Endothelial cell of umbilical vein (primary cell): ENCODE data around the gene RUNX2. TPM values are rescaled to one million over a fixed set of nuclear protein-coding genes. Genes with fewer than 3 reads are reported as not detected.

Experiments
- BruUV-seq: library from RNA; stranded (reverse); fragments of 400-500 nt; replicated peaks from 2 replicates; lab custom pipeline; 2021; lab: Mats Ljungman, UMichigan
- CTCF ChIA-PET: fragments of 300-600, 350-600 bp; sonication (Branson Sonifier 250); formaldehyde crosslinking; loops from one replicate; lab custom pipeline; 2021; ENCODE audit warnings: antibody characterized with exemption, inconsistent platforms; lab: Charles Lee
- POLR2A ChIA-PET: fragments of 300-600, 350-600 bp; sonication (Branson Sonifier 250); formaldehyde crosslinking; loops from one replicate; lab custom pipeline; 2021; ENCODE audit warnings: antibody characterized with exemption, inconsistent platforms; lab: Charles Lee
- DNase-seq: peaks from one replicate; pipeline ENCODE4 v3.0.0-alpha.2; 2011; ENCODE audit warnings: low read depth, low spot score
- FAIRE-seq: peaks from 2 replicates; lab custom pipeline; 2011; peaks lifted over from hg19 to GRCh38; lab: Jason Lieb, UNC
- H2AFZ ChIP-seq: 2 replicates; pipeline ENCODE4 v1.6.0; 2012; ENCODE audit warnings: low read depth, low read length, control low read depth, inconsistent platforms
- H3K27ac ChIP-seq: 2 replicates; pipeline ENCODE4 v1.5.1; 2011; ENCODE audit warnings: low read depth, mild to moderate bottlenecking, control low read depth, low read length, moderate library complexity; ENCODE audit not compliant: insufficient read depth
- H3K27me3 ChIP-seq, 2 experiments: 2 replicates each; pipeline versions ENCODE4 v1.6.0 to v1.6.1; 2011; ENCODE audit warnings: low read length in 2 of 2, mixed read lengths in 1 of 2; ENCODE audit not compliant: control insufficient read depth in 2 of 2, insufficient read depth in 2 of 2
- H3K36me3 ChIP-seq, 2 experiments: 2 replicates in 1 of 2; 3 replicates in 1 of 2; pipeline ENCODE4 v1.5.1; 2011; ENCODE audit warnings: low read length in 2 of 2, mild to moderate bottlenecking in 1 of 2, moderate library complexity in 1 of 2; ENCODE audit not compliant: control insufficient read depth in 2 of 2, insufficient read depth in 2 of 2; ENCODE audit errors: extremely low read depth in 1 of 2
- H3K4me1 ChIP-seq: 3 replicates; pipeline ENCODE4 v1.5.1; 2011; ENCODE audit warnings: mild to moderate bottlenecking, low read length; ENCODE audit not compliant: control insufficient read depth, insufficient read depth; ENCODE audit errors: extremely low read depth
- H3K4me2 ChIP-seq: 2 replicates; pipeline ENCODE4 v1.6.1; 2011; ENCODE audit warnings: low read length, control low read depth, mixed read lengths; ENCODE audit not compliant: insufficient read depth
- H3K4me3 ChIP-seq, 3 experiments: fragments of 200-600 bp in 1 of 3; sonication (generic), shearing (Covaris generic) in 1 of 3; replicated peaks in 1 of 3; 2 replicates each; pipeline ENCODE4 v1.5.1; 2011 to 2016; ENCODE audit warnings: control low read depth in 3 of 3, low read length in 3 of 3, mild to moderate bottlenecking in 2 of 3, inconsistent platforms in 1 of 3, low read depth in 1 of 3, moderate library complexity in 1 of 3; ENCODE audit not compliant: insufficient read depth in 1 of 3
- H3K79me2 ChIP-seq: 2 replicates; pipeline ENCODE4 v1.6.0; 2012; ENCODE audit warnings: low read length, inconsistent platforms; ENCODE audit not compliant: control insufficient read depth, insufficient read depth
- H3K9ac ChIP-seq: replicated peaks from 2 replicates; pipeline ENCODE3; 2011; ENCODE audit warnings: low read length, control low read depth; ENCODE audit not compliant: insufficient read depth; ENCODE audit errors: extremely low read depth
- H3K9me1 ChIP-seq: replicated peaks from 3 replicates; pipeline ENCODE4 v1.6.0; 2011; ENCODE audit warnings: mild to moderate bottlenecking, low read length; ENCODE audit not compliant: control insufficient read depth, insufficient read depth; ENCODE audit errors: extremely low read depth
- H3K9me3 ChIP-seq: replicated peaks from 2 replicates; pipeline ENCODE4 v1.5.1; 2012; ENCODE audit warnings: low read length, inconsistent platforms; ENCODE audit not compliant: control insufficient read depth, insufficient read depth
- H4K20me1 ChIP-seq: replicated peaks from 2 replicates; pipeline ENCODE3; 2011; ENCODE audit warnings: mild to moderate bottlenecking, low read length; ENCODE audit not compliant: control insufficient read depth, insufficient read depth; ENCODE audit errors: extremely low read depth
- CTCF ChIP-seq, 2 donors: IDR thresholded peaks; 1 replicate in 1 of 2; 2 replicates in 1 of 2; pipeline ENCODE4 v1.5.1; 2011; ENCODE audit warnings: low read length in 2 of 2, mild to moderate bottlenecking in 2 of 2, moderate library complexity in 2 of 2, control low read depth in 1 of 2, inconsistent platforms in 1 of 2, low read depth in 1 of 2; ENCODE audit not compliant: insufficient read depth in 1 of 2; ENCODE audit errors: extremely low read depth in 1 of 2
- EZH2 ChIP-seq: IDR thresholded peaks from 2 replicates; pipeline ENCODE4 v1.6.1; 2012; ENCODE audit warnings: borderline replicate concordance, low read depth, mild to moderate bottlenecking, moderate library complexity, low read length, inconsistent platforms; ENCODE audit not compliant: severe bottlenecking
- FOS ChIP-seq: IDR thresholded peaks from 2 replicates; pipeline ENCODE4 v1.6.1; 2011; ENCODE audit warnings: mild to moderate bottlenecking, low read length, moderate library complexity, borderline replicate concordance; ENCODE audit not compliant: insufficient read depth
- GATA2 ChIP-seq: IDR thresholded peaks from 2 replicates; pipeline ENCODE4 v1.7.0; 2011; ENCODE audit warnings: low read depth, mild to moderate bottlenecking, moderate library complexity, mixed read lengths, low read length; ENCODE audit not compliant: insufficient read length, insufficient read depth
- JUN ChIP-seq: IDR thresholded peaks from 2 replicates; pipeline ENCODE4 v1.6.1; 2011; ENCODE audit warnings: borderline replicate concordance, low read depth; ENCODE audit not compliant: insufficient read length, insufficient read depth
- MAX ChIP-seq: IDR thresholded peaks from 2 replicates; pipeline ENCODE4 v1.6.1; 2011; ENCODE audit not compliant: insufficient read depth, insufficient read length
- MYC ChIP-seq: IDR thresholded peaks from one replicate; pipeline ENCODE4 v1.6.1; 2011; ENCODE audit warnings: mild to moderate bottlenecking, low read depth, low read length
- POLR2A ChIP-seq: IDR thresholded peaks from 2 replicates; pipeline ENCODE4 v1.6.1; 2012; ENCODE audit warnings: low read depth, mild to moderate bottlenecking, control low read depth, low read length
- POLR2AphosphoS5 ChIP-seq: IDR thresholded peaks from 2 replicates; pipeline ENCODE4 v1.6.1; 2012; ENCODE audit warnings: low read depth, mild to moderate bottlenecking, control low read depth, low read length, moderate library complexity; ENCODE audit not compliant: insufficient read depth
- dilution Hi-C: fragments of 300-500 bp; cut with MboI; formaldehyde crosslinking; loops from one replicate; pipeline ENCODE4 v1.15.0; 2019; ENCODE audit warnings: low sequenced_read_pairs; ENCODE audit not compliant: extremely low pct_ligation_motif_present
- intact Hi-C: fragments of 100-400 bp; cut with micrococcal nuclease; formaldehyde crosslinking; loops from one replicate; pipeline ENCODE4 v1.10.0; 2022
- polyA plus RNA-seq, 4 experiments: library from polyadenylated mRNA; depleted of rRNA in 3 of 4; stranded (reverse) in 3 of 4; unstranded in 1 of 4; fragments of >200 nt; gene quantifications; 2 replicates each; pipeline versions ENCODE4 v1.2.1 to v1.2.3, GENCODE V29; 2011 to 2012; ENCODE audit warnings: missing spikeins in 1 of 4
- total RNA-seq: library from RNA; stranded (reverse); gene quantifications from 2 replicates; pipeline ENCODE4 v1.2.3, GENCODE V29; 2021

The RUNX2 gene
- total and polyA plus RNA-seq, 2 donors (not counting 3 experiments of a cell fraction or from before 2014, with no cell fraction given): 0.06 TPM; not detected in 1

GRCh38 chr6:45563041-45563440, 234.9 kb downstream of the RUNX2 start:
- intact Hi-C loops (no loop called here), dilution Hi-C loops (no loop called here)
- peaks cover 7 to 15% of the 10 kb centered on the region in 2 experiments for H3K27me3 ChIP-seq
- no peak overlapping the region for H3K9ac ChIP-seq
- no peaks in the 10 kb centered on the region for H4K20me1 ChIP-seq
- H3K36me3 ChIP-seq: no peaks in the 10 kb centered on the region
- no peak overlapping the region for H2AFZ ChIP-seq
- FAIRE-seq: no peak
- no peaks in the 10 kb centered on the region for H3K4me1 ChIP-seq
- POLR2A ChIA-PET: no interaction called here
- no TSS peak for BruUV-seq
- no peak overlapping the region for H3K27ac ChIP-seq
- CTCF ChIA-PET: interaction anchor here (1.4 kb wide), 1 partner anchor 152 kb away, joined by 6 read pairs; no protein-coding TSS in a partner anchor
- TF ChIP-seq FOS: no peak
- TF ChIP-seq GATA2: no peak
- no peak for TF ChIP-seq MYC
- TF ChIP-seq MAX: no peak
- TF ChIP-seq POLR2A: no peak
- TF ChIP-seq CTCF (IDR thresholded peaks at IDR 0.05; ENCODE audit: extremely low read depth in 1 of 2, insufficient read depth in 1 of 2, low read depth in 1 of 2, low read length in 2 of 2): no peak
- TF ChIP-seq POLR2AphosphoS5: no peak
- no peak for TF ChIP-seq EZH2
- no peak for TF ChIP-seq JUN
- H3K9me3 ChIP-seq: no peaks in the 10 kb centered on the region
- no peak for DNase-seq
- no peaks in the 10 kb centered on the region for H3K79me2 ChIP-seq
- H3K4me3 ChIP-seq: no peak overlapping the region
- H3K4me2 ChIP-seq: no peak overlapping the region
- no peaks in the 10 kb centered on the region for H3K9me1 ChIP-seq
